K562 (cell line): ENCODE data around the gene BSN. TPM values are rescaled to one million over a fixed set of nuclear protein-coding genes. Genes with fewer than 3 reads are reported as not detected.

Source experiments
- CBX8 ChIP-seq: fragments of 200-600 bp; sonication (generic); IDR thresholded peaks from 2 replicates; pipeline ENCODE4 v1.6.1; 2012; ENCODE audit warnings: borderline replicate concordance, mixed run types, low read depth, mild to moderate bottlenecking, moderate library complexity, mixed read lengths, low read length, control low read depth, inconsistent platforms; ENCODE audit not compliant: poor library complexity, severe bottlenecking; ENCODE audit errors: extremely low read depth
- CGGBP1 ChIP-seq: fragments of 250-450 bp; sonication (Bioruptor Pico); IDR thresholded peaks from 2 replicates; pipeline ENCODE4 v1.9.0; 2021; ENCODE audit warnings: mild to moderate bottlenecking
- E2F1 ChIP-seq: sonication (generic); formaldehyde crosslinking; IDR thresholded peaks from 2 replicates; pipeline ENCODE4 v1.8.1; 2023; ENCODE audit warnings: mild to moderate bottlenecking, missing genetic modification reagents, moderate library complexity
- ILF3 ChIP-seq: fragments of 450-650 bp; IDR thresholded peaks from 2 replicates; pipeline ENCODE4 v1.6.1; 2018; ENCODE audit warnings: antibody characterized with exemption, mild to moderate bottlenecking, moderate library complexity, borderline replicate concordance
- MCM2 ChIP-seq: fragments of 450-650 bp; IDR thresholded peaks from 2 replicates; pipeline ENCODE4 v1.6.1; 2017; ENCODE audit warnings: low read depth, mild to moderate bottlenecking
- NCOA4 ChIP-seq: fragments of 450-650 bp; IDR thresholded peaks from 2 replicates; pipeline ENCODE4 v1.6.1; 2018; ENCODE audit warnings: mild to moderate bottlenecking; ENCODE audit not compliant: partially characterized antibody
- OTX1 ChIP-seq: fragments of 450-650 bp; formaldehyde crosslinking; IDR thresholded peaks from 2 replicates; pipeline ENCODE4 v1.4.0; 2022; ENCODE audit warnings: mild to moderate bottlenecking
- POLR2B ChIP-seq: fragments of 450-650 bp; IDR thresholded peaks from 2 replicates; pipeline ENCODE4 v1.6.1; 2018; ENCODE audit warnings: low read depth; ENCODE audit not compliant: partially characterized antibody
- POLR2G ChIP-seq: fragments of 200-400 bp; formaldehyde crosslinking; IDR thresholded peaks from 2 replicates; pipeline ENCODE4 v1.6.1; 2017; ENCODE audit warnings: low read depth, mild to moderate bottlenecking, antibody characterized with exemption, low read length, moderate library complexity
- RB1 ChIP-seq: fragments of 450-650 bp; IDR thresholded peaks from 2 replicates; pipeline ENCODE4 v1.6.1; 2017; ENCODE audit warnings: low read depth, mild to moderate bottlenecking
- SMC3 ChIP-seq: conservative IDR thresholded peaks from 2 replicates; pipeline ENCODE4 v1.6.1; 2011; ENCODE audit warnings: low read depth, low read length, improper control_type of control experiment; ENCODE audit not compliant: insufficient read depth
- TEAD1 ChIP-seq, 2 experiments: fragments of 450-650 bp in 1 of 2; sonication (generic) in 1 of 2; formaldehyde crosslinking; IDR thresholded peaks; 2 replicates each; pipeline versions ENCODE4 v1.4.0 to v1.8.0; 2020 to 2022; ENCODE audit warnings: mild to moderate bottlenecking in 2 of 2, missing genetic modification reagents in 1 of 2
- TFAP4 ChIP-seq: sonication (generic); formaldehyde crosslinking; IDR thresholded peaks from 2 replicates; pipeline ENCODE4 v1.8.0; 2022; ENCODE audit warnings: missing genetic modification reagents, mild to moderate bottlenecking, moderate library complexity, borderline replicate concordance
- TRIM25 ChIP-seq: fragments of 450-650 bp; IDR thresholded peaks from 2 replicates; pipeline ENCODE4 v1.7.0; 2016; ENCODE audit warnings: borderline replicate concordance
- USF1 ChIP-seq: sonication (generic); formaldehyde crosslinking; IDR thresholded peaks from 2 replicates; pipeline ENCODE4 v1.9.0; 2022; ENCODE audit warnings: mild to moderate bottlenecking, missing genetic modification reagents
- YBX1 ChIP-seq: fragments of 450-650 bp; IDR thresholded peaks from 2 replicates; pipeline ENCODE4 v1.7.1; 2016; ENCODE audit warnings: mild to moderate bottlenecking
- ZEB2 ChIP-seq: fragments of 450-650 bp; IDR thresholded peaks from 2 replicates; pipeline ENCODE4 v1.6.1; 2016
- ZNF354B ChIP-seq: fragments of 250-450 bp; sonication (Bioruptor Pico); IDR thresholded peaks from 2 replicates; pipeline ENCODE4 v1.4.0; 2020
- ZNF398 ChIP-seq: fragments of 250-450 bp; sonication (Bioruptor Pico); IDR thresholded peaks from 2 replicates; pipeline ENCODE4 v1.8.0; 2021; ENCODE audit warnings: moderate library complexity, mild to moderate bottlenecking, inconsistent platforms
- ZNF511 ChIP-seq: sonication (generic); formaldehyde crosslinking; IDR thresholded peaks from 2 replicates; pipeline ENCODE4 v1.8.0; 2022; ENCODE audit warnings: mild to moderate bottlenecking, missing genetic modification reagents
- ZSCAN29 ChIP-seq: fragments of 450-650 bp; IDR thresholded peaks from 2 replicates; pipeline ENCODE4 v1.6.1; 2017
- polyA plus RNA-seq, 8 experiments: library from polyadenylated mRNA; depleted of rRNA in 4 of 8; stranded (reverse) in 5 of 8; unstranded in 3 of 8; fragments of >200 nt; fragmentation: Nextera tagmentation in 2 of 8; fragmentation: Illumina TruSeq in 1 of 8; extraction: Ambion mirVana in 2 of 8; extraction: Trizol in 1 of 8; gene quantifications; 2 replicates each; pipeline versions ENCODE4 v1.2.1 to v1.2.3, GENCODE V29; 2011 to 2014; ENCODE audit warnings: inconsistent platforms in 1 of 8, missing spikeins in 1 of 8
- total RNA-seq, 7 experiments: library from RNA; depleted of rRNA in 6 of 7; stranded (reverse); fragments of >200 nt in 6 of 7; fragmentation: Illumina TruSeq in 2 of 7; extraction: Trizol in 2 of 7; gene quantifications; 2 replicates each; pipeline versions ENCODE4 v1.2.1 to v1.2.3, GENCODE V29; 2011 to 2021; ENCODE audit warnings: low replicate concordance in 1 of 7

BSN gene
- total and polyA plus RNA-seq, 9 of the 15 experiments (the other 6 are each of a cell fraction or from before 2014, with no cell fraction given) = 0.03 to 1.5 (median 0.29) TPM

GRCh38 chr3:49701388-49702077 lies 147.3 kb downstream of the BSN start (continued):
- TF ChIP-seq CBX8 (no peak), ZSCAN29 (no peak), ZEB2 (no peak), ILF3 (no peak), ZNF511 (CRISPR knock-in tag) (no peak), TFAP4 (CRISPR knock-in tag) (peak; percentile 31; the same call in 1 of the 2 replicates), POLR2B (no peak), TEAD1 (CRISPR knock-in tag; IDR thresholded peaks at IDR 0.05) (0 out of 4 replicates have a peak, but pooled peaks of 1 of the 2 experiments have one; percentile 27), E2F1 (CRISPR knock-in tag) (no peak), YBX1 (no peak), CGGBP1 (CRISPR knock-in tag) (no peak), RB1 (no peak), OTX1 (no peak), POLR2G (peak; percentile 60), ZNF398 (CRISPR knock-in tag) (no peak), NCOA4 (no peak), USF1 (no peak), ZNF354B (CRISPR knock-in tag) (no peak), TRIM25 (no peak), SMC3 (0 out of 2 replicates have a peak, but pooled peaks have one; percentile 17), MCM2 (no peak)
